ENCODE data around the gene FOSL2.

Gene FOSL2

DNA sequence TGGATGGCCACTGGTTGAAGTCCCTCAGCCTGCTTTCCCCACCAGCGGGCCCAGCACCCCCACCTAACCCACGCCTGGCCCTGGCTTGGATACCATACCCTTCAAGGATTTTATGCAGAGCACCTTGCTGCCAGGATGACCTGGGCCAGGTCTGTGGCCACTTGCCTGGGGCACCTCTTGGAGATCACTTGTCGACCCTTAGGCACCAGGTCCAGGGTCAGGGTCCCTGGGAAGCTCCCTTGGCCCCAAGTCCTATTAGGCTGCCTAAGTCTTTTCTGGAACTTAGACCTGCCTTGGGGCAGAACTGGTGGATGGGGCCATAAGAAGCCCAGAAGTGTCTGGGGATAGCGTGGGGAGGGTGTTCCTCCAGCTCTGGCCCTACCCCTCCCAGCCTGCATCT is 39.1 kb downstream of the FOSL2 start:
- DNase-seq (ENCODE audit: low read depth in 2 of 2) = no peak

DNA sequence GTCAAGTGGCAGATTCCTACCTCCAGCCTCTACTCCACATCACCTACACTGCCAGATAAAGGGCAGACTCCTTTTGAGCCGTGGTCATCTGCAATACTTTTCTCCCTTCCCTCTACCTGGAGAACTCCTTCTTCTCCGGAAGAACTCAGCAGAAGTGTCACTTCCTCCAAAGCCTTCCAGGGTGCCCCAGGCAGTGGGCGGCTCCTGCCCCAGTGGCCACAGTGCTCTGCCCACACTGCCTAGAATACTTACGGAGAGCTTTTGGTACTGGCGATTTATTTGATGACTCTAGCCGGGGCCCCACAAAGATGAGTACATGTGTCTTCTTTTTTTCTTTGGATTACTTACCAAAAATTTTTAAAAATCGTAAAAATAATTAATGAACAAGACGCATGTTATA is 39.7 kb downstream of the FOSL2 start:
- no peak for DNase-seq (ENCODE audit: low read depth in 2 of 2)

DNA sequence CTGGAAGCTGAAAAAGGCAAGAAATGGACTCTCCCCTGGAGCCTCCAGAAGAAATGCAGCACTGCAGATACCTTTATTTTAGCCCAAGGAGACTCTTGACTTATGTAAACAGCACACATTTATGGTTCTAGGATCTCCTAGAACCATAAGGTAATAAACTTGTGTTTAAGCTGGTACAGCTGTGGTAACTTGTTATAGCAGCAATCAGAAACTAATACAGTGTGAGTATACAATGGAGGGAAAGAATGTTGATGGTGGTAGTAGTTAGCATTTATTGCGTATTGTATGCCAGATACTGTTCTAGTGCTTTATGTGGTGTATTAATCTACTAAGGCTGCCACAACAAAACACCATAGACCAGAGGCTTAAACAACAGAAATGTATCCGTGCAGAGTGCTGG is 40.6 kb downstream of the FOSL2 start:
- DNase-seq (ENCODE audit: low read depth in 2 of 2) = no peak

DNA sequence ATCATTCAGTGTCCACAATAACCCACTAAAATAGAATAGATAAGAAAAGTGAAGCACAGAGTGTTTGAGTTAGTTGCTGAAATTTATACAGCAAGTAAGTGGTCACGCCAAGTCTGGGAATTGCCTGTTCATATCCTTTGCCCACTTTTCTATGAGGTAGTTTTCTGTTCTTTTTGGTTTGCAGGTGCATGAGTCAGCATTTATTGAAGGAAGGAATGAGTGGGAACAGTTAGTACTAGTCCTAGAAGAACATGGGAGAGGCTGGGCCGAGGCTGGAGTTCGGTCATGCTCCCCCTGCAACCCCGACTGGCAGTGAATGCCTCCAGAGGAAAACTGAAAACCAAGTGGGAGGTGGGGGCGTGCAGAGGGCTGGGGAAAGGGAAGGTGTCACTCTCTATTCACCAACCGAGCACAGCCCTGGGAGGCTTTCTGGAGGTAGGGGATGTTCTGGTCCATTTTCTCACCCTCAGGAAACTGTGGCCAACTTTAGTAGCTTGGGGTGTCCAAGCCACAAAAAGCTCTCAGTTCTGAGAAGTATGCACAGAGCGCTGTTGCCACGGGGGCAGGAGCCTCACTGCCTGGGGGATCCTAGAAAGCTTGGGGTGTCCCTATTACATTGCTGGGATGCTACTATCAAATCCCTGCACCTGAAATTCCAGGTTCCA is 41.4 kb downstream of the FOSL2 start:
- DNase-seq (ENCODE audit: low read depth in 2 of 2) = no peak

DNA sequence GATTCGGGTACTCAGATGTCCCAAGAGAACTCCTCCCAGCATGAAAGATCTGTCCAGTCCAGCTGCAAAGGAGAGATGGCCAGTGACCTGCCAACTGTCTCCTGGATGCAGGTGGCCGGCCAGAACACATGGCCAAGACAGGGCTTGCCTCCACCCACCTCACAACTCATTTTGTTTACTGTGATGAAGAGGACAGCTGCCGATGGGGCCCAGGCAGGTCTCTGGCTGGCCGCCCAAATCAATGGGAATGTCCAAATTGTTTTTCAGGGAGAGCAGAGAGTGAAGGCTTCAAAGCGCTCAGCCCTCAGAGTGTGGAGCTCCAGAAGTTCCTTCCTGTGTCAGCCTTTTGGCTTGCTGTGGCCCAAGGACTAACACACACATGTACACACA is 41.9 kb downstream of the FOSL2 start:
- DNase-seq (ENCODE audit: low read depth in 2 of 2) = no peak

DNA sequence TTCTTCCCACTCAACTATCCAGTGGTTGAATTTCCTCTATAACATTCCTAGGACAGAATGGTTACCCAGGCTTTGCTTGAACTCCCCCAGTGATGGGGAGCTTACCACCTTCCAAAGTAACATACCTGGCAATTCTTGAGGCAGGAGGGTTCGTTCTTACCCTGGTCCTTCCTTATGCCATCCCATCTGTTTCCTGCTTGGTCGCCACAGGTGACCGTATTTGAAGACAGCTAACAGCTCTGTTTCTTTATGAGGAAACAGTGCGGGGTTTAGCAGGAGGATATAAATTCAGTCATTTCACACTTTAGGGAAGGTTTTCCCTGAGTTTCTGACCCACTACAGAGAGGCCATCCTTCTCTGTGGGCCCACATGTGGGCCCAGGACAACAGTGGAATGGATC is 42.6 kb downstream of the FOSL2 start:
- DNase-seq (ENCODE audit: low read depth in 2 of 2) = no peak

DNA sequence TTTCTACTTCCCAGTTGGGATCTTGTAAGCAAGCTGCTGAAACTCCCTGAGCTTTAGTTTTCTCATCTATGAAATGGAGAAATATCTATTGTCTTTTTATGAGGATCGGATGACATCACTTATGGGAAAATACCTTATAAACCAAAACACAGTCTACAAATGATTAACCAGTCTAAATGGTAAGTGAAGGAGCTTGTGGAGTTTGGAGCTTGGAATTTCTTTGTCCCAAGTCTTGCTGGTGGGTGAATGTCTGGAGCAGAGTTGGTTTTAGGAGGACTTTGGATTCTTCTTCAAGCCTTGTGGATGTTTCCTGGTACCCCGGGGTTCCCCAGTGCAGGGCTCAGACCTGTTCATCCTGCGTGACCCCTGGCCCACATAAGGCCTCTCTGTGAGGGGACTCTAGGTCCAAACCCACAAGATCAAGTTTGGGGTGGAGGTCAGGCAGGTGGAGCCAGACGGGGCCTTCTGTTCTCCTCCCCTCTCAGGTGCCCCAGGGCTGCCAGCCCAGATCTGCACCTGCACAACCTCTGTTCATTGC is 43.2 kb downstream of the FOSL2 start:
- no peak for DNase-seq (ENCODE audit: low read depth in 2 of 2)

DNA sequence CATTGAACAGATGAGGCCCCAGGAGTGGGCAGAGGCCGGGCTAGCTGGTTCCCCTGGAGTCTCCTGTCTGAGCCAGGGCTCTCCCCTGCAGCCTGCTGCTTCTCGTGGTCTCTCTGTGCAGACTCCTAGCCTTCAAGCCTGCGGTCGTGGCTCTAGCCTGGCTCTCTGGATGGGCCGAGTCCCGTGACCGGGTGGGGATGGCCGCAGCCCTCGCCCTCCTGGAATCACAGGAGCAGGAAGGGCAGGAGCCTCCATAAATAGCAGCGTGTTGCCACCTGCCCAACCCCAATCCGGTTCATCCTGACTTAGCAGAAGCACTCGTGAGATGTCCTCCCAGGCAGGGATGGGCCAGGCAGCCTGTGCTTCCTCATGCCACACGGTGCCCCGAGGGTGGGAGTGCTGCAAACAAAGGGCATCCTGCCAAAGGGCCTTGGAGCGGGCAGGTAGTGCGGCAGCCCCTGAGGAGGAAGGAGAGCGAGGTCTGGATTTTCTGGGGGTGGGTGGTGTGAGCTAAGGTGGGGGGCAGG is 43.9 kb downstream of the FOSL2 start:
- DNase-seq (ENCODE audit: low read depth in 2 of 2) = no peak

DNA sequence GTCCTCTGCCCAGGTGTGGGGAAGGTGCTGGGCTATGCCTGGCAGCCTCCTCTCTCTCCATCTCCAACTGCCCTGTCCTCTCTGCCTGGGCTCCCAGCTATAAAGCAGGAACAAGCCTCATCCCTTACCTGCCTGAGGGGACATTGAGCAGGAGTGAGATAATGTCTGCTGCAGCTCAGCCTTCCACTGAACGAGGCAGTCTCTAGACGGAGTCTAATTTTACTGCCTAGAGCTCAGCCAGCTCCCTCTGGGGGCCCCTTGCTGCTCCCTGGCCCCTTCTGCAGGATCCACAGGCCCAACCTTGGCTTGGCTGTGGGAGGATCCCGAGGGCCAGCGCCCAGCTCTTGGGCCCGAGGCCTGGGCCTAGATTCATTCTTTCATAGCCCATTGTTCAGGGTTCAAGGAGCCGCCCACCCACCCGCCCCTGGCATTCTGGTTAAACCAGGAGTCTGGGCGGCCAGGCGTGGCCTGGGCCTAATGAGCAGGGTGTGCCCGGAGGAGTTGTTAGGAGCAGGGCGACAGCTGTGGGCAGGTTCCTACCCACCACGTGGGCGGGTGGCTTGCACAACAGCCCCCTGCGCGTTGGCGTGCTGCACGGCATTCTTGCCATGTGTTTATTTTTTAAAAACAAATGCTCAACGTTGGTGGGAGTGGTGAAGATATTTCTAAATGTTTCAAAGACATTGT is 44.6 kb downstream of the FOSL2 start:
- DNase-seq (ENCODE audit: low read depth in 2 of 2) = no peak

DNA sequence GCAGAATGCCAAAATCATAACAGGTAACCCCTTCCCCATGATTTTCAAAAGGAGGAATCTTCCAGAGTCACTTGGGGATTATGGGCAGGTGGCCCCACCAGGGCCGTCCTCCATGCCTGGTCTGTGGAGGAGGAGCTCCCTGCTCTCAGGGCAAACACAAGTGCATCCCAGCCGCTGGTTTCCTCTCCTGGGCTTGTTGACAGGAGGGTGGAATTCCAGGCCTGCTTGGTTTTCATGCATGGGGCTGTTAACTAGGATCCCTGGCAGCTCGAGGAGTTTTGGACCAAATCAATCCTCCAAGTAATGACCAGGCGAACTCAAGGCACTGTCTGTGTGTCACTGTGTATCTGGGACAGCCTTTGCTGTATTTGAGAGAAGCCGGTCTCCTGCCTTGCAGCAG is 45.3 kb downstream of the FOSL2 start:
- DNase-seq (ENCODE audit: low read depth in 2 of 2) = no peak

DNA sequence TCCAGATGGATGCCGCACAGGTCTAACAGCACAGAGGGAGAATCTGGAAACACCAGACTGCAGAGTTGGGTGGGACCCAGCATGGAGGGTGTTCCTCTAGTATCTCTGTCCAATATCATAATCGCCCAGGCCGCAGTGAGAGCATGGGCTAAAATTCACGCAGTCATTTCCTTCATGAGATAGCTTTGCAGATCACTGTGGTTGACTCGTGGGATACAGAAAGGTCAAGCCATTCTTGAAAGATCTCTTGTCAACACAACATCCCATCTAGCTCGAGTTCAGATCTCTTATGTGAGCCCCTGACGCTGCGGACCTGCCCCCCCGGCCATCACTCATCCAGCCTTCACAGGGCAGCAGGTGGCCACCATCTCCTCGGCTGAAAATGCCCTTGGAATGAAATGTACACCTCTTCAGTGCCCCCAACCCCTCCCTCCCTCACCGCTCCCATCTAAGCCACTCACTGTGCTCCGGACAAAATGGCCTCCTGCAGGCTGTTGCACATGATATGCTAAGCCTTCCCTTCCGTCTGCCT is 45.9 kb downstream of the FOSL2 start:
- DNase-seq (ENCODE audit: low read depth in 2 of 2) = no peak

DNA sequence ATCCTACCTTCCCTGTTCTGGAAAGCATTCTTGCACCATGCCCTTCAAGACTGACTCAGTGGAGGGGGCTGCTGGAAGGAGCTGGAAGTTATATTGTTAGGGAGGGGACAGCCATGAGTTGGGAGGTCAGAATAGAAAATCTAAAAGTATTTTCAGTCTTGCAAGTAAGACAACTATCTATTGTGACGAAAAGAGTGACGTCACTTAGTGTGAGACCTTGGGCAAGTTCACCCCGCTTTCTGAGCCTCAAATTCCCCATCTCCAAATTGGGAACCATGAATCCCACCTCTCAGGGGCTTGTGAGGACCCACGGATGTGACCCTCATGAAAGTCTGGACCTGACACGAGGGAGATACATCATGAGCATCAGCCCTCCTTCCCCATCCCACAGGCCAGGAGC is 46.5 kb downstream of the FOSL2 start:
- DNase-seq (ENCODE audit: low read depth in 2 of 2) = no peak

DNA sequence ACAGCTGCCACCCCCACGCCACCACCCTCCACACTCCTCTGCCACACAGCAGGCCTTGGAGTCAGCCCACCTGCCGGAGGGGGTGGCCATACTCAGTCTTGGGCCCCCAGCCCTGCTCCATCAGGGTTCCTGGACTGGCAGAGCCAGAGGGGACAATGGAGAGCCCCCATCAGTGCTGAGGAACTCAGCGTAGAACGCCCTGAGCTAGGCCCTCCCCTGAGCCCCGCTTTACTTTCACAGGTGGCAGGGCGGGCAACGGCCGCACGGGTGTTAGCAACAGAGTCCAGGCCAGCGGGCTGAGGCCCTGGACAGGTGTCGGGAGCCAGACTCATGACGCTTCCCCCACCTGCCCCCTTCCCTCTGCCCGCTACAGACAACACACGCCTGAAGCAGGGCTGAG is 47.1 kb downstream of the FOSL2 start:
- DNase-seq (ENCODE audit: low read depth in 2 of 2) = no peak

DNA sequence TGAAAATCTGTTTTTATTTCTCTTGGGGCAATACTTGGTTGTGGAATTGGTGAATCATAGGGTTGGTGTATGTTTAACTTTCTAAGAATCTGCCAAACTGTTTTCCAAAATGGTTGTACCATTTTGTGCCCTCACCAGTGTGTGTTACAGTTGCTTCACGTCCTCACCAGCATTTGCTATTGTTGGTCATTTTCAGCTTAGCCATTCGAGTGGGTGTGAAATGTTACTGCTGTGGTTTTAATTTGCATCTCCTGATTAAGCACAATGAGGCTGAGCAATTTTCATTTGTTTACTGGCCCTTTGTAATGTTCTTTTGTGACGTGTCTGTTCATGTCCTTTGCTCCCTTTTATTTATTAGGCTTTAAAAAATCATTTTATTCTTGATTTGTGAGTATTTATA is 49.7 kb downstream of the FOSL2 start:
- DNase-seq (ENCODE audit: low read depth in 2 of 2) = no peak

DNA sequence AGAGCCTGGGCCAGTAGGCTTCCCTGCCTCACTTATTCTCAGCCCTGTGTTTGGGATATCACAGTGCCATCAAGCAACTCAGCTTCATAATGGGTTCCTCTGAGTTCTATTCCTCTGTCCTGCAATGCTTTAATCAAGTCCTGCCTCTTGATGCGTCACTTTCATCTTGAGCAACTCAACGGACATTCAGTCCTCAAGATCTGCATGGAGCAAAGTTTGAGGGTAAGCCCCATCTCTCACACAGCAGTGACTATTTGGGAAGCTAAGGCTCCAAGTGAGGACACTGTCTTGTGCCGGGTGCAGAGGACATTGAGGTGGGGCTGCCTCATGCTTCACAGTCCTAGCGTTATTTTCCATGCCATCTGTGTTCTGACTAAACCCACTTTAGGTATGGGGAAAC is 52.3 kb downstream of the FOSL2 start:
- DNase-seq (ENCODE audit: low read depth in 2 of 2) = no peak

DNA sequence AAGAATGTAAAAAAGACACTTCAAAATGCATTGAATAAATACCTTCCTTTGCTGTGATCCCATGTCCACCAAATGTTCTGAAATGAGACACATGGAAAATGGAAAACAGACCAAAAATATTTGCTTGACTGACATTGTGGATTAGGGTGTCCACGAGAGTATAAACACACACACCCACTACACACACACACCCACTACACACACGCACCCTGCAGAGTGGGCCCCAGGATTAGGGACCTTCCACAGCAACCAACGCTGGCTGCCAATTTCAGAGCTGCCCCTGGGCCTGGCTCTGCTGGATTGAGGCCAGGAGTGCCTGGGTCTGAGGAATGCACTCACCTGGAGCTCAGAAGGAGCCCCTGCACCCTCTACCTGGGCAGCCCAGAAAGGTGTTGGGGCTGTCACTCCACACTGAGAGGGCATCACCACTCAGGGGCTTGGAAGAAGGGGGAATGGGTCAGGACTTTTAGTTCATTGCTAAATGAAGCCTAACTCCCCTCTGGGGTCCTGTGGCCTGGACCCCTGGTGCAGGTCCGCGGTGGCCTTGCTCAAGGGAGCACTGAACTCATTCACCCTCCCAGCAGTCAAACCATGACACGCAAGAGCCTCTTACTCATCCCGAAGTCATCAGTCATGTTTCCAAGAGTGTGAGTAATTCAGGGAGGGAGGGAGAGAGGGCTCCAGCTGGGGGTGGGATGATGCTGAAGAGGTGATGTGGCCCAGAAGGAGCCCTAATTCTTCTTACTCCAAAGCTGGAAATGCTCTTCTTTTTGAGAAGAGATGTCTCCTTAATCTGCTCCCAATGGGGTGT is 53.0 kb downstream of the FOSL2 start:
- DNase-seq (ENCODE audit: low read depth in 2 of 2) = peak in 1 of 2 donors; percentile 22

DNA sequence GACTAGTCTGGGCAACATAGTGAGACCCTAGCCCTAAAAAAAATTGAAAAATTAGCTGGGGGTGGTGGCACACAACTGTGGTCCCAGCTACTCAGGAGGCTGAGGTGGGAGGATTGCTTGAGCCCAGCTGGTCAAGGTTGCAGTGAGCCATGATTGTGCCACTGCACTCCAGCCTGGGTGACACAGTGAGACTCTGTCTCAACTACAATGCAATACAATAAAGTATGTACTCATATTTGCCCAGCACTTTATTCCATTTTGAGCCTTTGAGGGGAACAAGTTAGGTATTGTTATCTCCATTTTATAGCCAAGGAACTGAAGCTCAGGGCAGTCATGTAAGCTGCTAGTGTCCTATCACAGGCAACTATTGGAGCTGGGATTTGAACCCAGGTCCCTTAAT is 53.9 kb downstream of the FOSL2 start:
- no peak for DNase-seq (ENCODE audit: low read depth in 2 of 2)

DNA sequence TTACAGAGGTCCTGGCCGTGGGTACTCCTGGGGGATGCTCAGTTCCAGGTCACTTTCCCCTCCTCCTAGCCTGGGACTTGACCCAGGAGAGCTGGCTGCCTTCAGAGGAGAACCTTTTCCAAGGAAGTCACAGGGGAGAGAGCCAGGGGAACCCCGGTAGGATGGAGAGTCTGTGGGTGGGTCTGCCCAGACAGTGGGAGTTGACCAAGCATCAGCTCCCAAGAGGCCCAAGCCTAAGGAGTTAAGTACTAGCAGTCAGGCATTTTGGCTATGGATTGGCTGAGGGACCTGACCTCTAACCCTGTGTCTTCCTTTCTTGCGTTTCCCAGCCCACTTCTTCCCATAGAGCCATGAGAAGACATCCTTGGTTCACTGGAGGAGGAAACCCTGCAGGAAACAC is 54.4 kb downstream of the FOSL2 start:
- DNase-seq (ENCODE audit: low read depth in 2 of 2) = no peak

DNA sequence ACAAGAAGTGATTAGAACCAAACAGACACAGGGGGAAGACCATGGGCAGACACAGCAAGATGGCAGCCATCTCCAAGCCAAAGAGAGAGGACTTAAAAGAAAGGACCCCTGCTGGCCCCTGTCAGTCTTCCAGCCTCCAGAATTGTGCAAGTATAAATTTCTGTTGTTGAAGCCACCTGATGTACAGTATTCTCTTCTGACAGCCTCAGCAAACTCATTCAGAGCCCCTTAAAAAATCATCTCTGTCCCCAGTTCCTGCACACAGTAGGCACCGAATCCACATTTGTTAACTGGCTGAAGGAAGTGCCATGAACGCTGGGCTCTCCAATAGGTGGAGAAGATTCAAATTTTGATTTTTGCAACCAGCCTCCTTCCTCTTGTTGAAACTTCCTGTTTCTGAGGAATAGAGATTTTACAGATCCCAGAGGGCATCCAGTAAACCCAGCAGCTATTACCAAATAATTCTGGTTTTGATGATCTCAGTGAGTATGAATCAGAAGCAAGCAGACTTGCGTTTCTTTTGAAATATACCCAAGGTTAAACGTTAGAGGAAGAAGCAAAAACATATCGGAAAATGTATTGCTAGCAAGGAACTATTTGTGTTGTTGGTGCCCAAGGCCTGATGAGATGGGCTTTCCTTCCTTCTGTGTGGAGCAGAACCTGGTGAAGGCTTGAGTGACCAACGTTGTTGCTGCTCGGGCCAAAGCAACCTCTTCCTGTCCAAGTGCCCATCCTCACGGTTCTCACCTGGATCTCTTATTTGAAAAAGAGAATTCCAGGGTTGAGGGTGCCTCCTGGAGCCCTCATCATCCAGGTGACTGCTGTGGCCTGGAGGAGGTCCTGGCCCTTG is 55.5 kb downstream of the FOSL2 start:
- DNase-seq (ENCODE audit: low read depth in 2 of 2) = no peak

DNA sequence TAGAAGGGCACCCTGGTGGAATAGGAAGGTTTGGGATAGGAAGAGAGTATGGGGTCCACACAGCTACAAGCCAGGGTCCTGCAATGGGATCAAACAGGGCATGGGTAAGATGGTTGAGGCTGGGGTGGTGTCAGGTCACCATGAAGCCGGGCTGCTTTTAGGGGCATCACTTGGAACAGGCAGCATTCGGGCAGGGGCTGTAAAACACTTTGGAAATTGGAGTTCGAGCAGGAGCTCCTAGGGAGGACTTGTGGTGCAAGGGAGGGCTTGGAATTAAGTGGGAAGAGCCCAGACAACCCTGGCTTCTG is 56.1 kb downstream of the FOSL2 start:
- no peak for DNase-seq (ENCODE audit: low read depth in 2 of 2)

DNA sequence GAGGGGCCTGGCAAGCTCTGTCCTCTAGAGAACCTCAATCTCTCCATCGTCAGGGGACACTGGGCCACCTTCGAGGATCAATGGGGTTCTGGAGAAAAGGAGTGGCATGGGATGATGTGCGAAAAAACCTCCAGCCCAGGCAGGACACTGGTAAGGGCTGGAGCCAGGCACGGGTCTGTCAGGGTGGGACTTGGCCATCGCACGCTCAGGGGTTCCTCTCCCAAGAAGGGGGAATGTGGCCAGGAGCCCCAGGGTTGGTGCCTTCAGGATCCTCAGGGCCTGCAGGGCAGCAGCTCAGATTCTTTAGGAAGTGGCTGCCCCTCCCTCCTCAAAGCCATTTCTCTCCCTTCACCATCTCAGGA is 56.4 kb downstream of the FOSL2 start:
- no peak for DNase-seq (ENCODE audit: low read depth in 2 of 2)
